Right lobe of liver (tissue), 4 donors: ENCODE data around the gene GPATCH8.

Experiments used
- POLR2A ChIP-seq: fragments of 450-650 bp; IDR thresholded peaks from one replicate; pipeline ENCODE4 v1.6.1; 2017; ENCODE audit warnings: antibody characterized with exemption, mild to moderate bottlenecking
- TF ChIP-seq, protein P1 (sequence below), 4 donors: fragments of 200-600 bp in 3 of 4; fragments of 450-650 bp in 1 of 4; IDR thresholded peaks; one replicate each; pipeline versions ENCODE4 v1.5.1 to v1.8.0; 2016 to 2022; ENCODE audit warnings: antibody characterized with exemption in 4 of 4, mild to moderate bottlenecking in 2 of 4
- donor health status: DM: no; HTN: no; CAD: no.
- donor health status: DM: no; HTN: no; CAD: no.
- donor health status: DM: no; HTN: yes; CAD: no.

DNA sequence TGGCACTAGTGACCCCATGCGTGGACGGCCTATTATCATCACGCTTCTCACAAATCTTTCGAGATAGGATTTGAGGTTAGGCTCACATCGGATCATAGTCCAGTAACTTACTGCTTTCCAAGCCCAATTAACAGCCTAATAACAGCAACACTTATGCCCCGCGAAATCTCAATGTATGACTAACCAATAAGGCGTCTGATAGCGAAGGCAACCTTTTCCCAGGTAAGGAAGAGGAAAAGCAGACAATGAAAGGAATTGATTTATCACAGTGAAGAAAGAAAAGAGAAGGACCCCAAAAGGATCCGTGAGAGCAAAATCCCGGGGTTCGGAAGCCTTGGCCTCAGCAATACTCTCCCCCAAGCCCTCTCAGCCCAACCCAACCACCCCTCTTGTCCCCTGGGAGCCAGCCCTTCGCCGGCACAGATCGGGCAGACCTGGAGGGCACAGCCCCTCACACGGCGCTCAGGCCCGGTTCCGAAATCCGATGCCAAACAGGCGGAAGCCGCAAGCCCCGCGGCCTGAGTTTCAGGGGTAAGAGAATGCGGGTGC lies 534 bp downstream of the GPATCH8 start:
- TF ChIP-seq, protein P1, sequence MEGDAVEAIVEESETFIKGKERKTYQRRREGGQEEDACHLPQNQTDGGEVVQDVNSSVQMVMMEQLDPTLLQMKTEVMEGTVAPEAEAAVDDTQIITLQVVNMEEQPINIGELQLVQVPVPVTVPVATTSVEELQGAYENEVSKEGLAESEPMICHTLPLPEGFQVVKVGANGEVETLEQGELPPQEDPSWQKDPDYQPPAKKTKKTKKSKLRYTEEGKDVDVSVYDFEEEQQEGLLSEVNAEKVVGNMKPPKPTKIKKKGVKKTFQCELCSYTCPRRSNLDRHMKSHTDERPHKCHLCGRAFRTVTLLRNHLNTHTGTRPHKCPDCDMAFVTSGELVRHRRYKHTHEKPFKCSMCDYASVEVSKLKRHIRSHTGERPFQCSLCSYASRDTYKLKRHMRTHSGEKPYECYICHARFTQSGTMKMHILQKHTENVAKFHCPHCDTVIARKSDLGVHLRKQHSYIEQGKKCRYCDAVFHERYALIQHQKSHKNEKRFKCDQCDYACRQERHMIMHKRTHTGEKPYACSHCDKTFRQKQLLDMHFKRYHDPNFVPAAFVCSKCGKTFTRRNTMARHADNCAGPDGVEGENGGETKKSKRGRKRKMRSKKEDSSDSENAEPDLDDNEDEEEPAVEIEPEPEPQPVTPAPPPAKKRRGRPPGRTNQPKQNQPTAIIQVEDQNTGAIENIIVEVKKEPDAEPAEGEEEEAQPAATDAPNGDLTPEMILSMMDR (IDR thresholded peaks at IDR 0.05): no peak
- TF ChIP-seq POLR2A: no peak
